Stimulated activated CD4-positive, alpha-beta T cell treated with anti-CD3 and anti-CD28 coated beads, Interleukin-4, amount 100 ng/mL, for 1 hour (primary cell): ENCODE results near the gene CFAP54.
"Not testable (repeated sequence)": the region's sequence is repeated elsewhere in the genome, so short reads cannot be mapped to it uniquely, and the experiment has no call there.

ENCODE experiments used
- DNase-seq: peaks from one replicate; pipeline ENCODE4 v3.0.0-alpha.2; 2020

CFAP54 gene

DNA sequence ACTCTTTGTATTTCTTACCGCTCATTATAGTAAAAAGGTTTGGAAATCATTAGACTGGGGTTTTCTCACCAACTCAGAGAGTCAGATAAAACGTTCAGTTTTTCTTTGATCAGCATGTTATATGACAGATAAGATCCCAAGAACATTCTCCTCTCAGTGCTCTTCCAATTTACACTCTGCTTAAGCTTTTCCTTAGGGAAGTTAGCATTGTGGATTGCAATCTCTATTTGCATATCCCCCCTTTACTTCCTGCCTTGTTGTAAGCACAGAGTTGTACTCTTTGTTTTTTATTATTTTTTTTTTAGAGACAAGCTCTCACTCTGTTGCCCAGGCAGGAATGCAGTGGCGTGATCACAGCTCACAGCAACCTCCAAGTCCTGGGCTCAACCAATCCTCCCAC, 11.4 kb upstream of the CFAP54 start:
- DNase-seq: no peak

DNA sequence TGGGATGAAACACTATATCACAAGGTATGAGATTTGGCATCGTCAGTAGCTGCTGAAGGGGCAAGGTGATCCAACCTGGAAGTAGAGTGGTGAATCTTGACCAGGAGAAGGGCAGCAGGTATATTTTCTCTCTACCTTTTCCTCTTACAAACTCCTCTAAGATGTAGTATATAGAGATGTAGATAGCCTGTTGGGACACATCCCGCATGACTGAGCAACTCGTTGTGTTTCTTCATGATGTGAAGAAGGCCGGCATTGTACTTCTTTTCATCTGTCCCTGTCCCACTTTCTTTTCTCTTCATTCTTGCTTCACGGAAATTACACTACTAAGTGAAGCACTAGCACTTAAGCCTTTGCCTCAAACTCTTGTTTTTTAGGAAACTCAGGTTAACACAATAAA, 7.3 kb upstream of the CFAP54 start:
- no peak for DNase-seq

DNA sequence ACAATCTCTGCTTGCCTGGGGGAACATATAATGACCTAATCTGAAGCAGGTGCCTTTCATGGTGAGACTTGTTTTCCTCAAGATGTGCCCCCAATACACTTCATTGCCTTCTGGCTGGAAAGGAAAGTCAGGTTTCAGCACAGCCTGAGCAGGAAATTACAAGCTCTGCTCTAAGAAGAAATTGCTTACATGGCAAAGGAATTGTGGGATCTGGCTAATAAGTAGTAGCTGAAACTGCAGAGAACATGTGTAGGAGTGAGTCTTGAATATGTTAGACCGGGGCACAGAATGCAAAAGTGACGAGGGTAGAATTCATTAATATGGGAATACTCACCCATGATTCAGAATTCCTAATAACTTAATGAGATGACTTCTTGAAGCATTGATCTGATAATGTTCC, 6.3 kb upstream of the CFAP54 start:
- DNase-seq: no peak

DNA sequence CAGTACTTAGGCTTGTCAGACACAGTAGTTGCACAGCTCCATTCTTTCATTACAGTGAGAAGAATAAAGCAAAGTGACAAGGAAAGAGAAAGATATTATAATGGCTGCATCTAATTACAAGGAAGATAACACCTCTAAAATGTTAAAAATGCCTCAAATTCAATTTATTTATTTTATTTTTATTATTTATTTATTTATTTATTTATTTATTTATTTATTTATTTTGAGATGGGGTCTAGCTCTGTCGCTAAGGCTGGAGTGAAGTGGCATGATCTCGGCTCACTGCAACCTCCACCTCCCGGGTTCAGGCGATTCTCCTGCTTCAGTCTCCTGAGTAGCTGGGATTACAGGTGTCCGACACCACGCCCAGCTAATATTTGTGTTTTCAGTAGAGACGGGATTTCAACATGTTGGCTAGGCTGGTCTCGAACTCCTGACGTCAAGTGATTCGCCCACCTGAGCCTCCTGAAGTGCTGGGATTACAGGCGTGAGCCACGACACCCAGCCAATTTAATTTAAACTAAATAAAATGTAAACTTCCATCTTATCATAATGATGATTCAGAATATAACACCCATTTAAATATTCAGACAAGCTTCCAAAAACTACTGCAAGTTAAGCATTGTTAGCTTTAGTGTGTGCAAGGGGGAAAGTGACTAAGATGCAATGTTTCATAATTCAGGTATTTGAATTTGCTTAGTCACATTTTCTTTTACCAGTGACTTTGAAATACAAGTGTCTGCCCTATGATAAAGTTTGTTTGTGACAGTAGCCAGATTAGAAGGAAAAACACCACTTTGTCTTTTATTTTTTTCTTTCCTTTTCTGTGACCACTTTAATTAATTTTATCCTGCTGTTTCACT, 2.4 kb upstream of the CFAP54 start:
- DNase-seq: no peak

DNA sequence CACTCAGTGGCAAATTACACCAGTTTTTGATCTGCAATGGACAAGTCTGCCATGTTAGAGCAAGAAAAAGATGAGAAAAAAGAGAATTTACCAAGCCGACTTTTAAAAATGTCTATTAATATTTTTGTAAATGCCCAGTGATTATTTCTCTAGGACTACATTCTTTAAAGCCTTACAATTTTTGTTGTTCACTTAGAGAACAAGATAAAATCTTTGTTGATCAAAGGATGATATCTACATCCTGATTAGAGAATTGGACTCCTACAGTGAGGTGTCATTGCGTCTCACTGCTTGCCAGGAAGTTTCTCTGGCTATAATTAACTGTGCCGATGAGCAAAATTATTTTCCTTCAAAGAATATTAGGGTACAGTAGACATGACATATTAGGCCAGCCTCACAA, 1.7 kb upstream of the CFAP54 start:
- no peak for DNase-seq

DNA sequence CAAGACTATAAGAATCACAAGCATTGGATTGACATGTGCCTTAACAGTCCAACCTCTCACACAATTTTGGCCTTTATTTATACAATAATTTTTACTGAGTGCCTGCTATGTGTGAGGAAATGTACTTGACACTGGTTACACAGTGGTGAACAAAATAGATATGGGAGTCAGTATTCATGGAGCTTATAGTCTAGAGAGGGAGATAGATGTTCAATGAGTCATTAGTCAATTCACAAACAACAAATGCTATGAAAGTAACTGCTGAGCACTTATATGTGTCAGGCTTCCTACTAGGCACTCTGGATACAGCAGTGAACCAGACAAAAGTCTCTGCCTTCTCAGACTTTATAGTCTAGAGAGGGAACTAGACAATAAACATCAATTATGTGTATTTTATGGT, 3.7 kb downstream of the CFAP54 start:
- DNase-seq: no peak

DNA sequence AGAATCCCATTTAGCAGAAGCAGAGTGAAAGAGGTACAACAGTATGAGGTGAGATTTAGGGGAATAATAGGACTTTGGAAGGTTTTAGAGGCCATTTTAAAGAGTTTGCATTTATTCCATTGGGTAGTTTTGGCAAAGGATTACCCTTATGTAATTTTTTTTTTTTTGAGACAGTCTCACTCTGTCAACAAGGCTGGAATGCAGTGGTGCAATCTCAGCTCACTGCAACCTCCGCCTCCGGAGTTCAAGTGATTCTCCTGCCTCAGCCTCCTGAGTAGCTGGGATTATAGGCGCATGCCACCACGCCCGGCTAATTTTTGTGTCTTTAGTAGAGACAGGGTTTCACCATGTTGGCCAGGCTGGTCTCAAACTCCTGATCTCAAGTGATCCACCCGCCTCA, 4.8 kb downstream of the CFAP54 start:
- DNase-seq: not testable (repeated sequence)

DNA sequence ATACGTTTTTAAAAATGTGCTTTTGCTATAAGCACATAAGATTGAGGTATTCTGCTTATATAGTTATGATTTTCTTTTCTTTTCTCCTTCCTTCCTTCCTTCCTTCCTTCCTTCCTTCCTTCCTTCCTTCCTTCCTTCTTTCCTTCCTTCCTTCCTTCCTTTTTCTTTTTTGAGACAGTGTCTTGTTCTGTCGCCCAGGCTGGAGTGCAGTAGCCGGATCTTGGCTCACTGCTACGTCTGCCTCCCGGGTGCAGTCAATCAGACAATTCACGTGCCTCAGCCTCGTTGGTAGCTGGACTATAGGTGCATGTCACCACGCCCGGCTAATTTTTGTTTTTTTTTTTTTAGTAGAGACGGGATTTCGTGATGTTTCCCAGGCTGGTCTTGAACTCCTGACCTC, 5.8 kb downstream of the CFAP54 start:
- DNase-seq: no peak

DNA sequence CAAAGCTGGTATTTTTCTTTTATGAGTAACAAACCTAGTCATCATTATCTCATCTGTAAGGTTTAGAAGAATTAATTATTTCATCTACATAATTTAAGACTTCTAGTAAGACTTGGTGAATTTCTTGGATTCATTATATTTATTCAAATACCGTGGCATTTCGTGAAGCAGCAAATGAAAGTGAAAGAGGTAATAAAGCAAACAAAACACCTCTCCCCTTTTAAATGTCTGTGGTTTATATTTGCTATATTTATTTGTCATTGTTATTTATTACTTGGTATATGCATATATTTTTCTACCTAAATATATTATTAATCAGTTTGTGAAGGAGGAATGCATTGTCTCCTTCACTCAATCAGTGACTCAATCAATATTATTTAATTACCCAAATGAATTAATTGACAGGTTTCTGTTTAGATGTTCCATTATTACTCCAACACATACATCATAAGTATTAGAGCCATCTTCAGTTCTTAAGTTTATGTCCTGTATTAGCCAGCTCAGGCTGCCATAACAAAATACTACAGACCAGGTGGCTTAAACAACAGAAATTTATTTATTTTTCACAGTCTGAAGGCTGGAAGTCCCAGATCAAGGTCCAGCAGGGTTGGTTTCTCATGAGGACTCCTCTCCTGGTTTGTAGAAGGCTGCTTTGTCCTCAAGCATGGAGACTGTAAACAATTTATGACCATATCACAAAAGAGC, 6.6 kb downstream of the CFAP54 start:
- no peak for DNase-seq

DNA sequence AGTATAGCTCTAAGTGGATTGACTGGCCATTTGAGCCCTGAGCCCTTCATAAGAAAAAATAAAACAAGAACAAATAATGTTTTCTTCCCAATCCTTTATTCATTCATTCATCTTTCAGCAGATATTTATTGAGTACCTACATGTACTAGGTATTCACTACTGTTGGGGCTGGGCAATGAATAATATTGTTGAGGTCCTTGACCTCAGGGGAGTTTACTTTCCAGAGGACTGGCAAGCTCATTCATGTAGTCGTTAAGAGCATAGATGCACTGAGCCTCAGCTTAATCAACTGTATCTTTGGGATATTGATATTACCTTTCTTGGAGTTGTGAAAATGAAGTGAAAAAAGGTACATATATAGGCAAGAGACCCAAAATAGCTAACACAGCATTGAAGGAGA, 7.6 kb downstream of the CFAP54 start:
- no peak for DNase-seq

DNA sequence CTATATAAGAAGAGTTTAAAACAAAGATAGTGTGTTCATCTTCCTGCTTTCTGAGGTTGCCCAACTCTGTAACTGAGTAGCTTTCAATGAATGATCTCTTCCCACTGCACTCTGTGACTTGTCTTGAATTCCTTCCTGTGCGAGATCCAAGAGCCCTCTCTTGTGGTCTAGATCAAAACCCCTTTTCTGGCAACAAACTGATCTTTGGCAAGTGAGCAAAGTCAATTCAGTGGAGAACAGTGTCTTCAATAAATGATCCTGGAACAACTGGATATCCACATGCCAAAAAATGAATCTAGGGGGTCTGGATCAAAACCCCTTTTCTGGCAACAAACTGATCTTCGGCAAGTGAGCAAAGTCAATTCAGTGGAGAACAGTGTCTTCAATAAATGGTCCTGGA, 8.5 kb downstream of the CFAP54 start:
- DNase-seq: no peak

DNA sequence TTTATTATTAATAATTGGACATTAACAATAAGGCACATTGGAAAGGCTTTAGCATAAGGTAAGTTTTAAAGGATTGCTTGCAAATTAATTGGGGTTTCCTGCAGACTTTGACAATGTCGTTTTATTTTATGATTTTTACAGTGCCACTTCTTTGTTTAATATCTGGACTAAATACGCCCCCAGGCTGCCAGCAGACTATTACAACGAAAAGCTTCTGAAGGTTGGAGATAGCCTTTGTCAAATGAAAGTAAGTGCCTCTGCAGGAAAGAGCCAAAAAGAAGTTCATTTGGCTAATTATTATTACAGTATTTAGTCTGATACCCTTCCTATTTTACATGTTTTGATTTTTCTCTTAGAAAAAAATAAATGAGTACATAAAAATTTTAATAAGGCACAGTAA, 11.3 kb downstream of the CFAP54 start:
- DNase-seq: no peak

DNA sequence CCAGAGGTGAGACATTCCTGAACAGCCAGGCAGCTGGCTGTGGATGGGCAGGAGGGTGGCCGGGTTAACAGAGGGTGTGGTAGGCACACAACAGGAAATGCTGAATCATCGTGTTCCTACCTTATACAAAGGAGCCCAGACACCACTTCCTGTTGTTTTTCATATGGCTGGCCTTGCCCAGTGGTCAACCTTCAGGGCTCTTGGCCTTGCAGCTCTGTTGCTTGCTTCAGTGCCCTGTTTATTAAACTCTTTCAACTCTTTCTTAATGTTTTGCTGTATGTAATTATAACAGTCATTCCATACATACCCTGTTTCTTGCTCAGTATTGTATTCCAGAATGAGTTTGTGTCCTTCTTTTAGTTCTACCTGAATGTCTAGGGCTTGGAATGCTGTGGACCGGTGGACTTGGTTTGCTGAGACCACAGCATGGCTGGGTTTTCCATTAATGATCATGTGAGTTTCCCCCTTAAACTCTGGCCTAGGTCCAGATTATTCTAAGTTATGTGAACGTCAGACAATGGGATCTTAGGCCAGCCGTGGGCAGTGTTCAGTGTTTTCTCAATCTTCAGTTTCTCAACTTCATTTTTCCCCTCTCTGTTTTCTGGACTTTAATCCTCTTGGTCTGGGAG, 11.9 kb downstream of the CFAP54 start:
- DNase-seq: no peak

DNA sequence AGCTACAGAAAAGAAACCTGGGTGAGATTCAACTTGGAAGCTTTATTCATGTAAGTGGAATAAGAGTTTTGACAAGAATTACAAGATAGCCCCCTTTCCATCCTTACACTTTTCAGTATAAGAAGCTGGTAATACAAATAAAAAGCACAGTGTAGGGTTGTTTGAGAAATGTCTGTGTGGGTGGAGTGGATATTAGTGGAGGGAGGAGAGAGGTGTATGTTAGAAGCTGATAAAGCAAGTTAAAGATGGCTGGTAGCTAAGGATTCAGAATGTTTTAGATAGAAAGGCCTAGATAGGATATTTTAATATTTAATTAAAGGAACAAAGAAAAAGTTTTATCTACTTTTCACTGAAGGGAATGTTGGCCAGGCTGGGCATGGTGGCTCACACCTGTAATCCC, 12.5 kb downstream of the CFAP54 start:
- no peak for DNase-seq

DNA sequence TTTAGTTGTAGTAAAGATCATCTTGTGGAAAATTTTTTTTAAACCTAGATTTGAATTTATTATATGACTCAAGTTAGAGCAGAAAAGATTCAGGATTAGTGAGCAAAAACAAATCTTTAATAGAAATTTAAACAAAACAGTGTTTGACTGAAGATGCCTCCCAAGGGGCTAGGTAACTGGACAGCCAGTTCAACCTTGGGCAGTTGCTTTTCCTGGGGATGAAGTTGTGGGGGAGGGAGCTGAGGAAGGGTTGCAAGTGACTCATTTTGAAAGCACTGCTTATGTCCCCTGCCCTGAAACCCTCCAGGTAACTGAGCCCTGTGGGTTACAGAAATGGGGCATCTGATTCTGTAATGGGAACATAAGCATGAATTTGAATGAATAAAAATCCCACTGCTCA, 13.1 kb downstream of the CFAP54 start:
- no peak for DNase-seq

DNA sequence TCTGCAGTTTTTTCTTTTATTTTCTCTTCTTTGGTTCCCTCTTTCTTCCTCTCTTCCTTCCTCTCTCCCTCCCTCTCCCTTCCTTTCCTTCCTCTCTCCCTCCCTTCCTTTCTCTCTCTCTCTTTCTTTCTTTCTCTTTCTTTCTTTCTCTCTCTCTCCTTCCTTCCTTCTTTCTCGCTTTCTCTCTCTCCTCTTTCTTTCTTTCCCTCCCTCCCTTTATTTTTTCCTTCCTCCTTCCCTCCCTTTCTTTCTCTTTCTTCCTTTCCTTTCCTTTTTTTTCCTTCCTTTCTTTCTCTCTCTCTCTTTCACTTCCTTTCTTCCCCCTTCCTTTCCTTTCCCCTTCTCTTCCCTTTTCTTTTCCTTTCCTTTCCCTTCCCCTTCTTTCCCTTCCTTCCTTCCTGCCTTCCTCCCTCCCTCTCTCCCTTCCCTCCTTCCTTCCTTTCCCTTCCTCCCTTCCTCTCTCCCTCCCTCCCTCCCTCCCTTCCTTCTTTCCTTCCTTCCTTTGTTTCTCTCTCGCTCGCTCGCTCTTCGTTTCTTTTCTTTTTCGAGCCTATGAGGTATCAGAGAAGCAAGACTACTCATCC, 13.7 kb downstream of the CFAP54 start:
- no peak for DNase-seq

DNA sequence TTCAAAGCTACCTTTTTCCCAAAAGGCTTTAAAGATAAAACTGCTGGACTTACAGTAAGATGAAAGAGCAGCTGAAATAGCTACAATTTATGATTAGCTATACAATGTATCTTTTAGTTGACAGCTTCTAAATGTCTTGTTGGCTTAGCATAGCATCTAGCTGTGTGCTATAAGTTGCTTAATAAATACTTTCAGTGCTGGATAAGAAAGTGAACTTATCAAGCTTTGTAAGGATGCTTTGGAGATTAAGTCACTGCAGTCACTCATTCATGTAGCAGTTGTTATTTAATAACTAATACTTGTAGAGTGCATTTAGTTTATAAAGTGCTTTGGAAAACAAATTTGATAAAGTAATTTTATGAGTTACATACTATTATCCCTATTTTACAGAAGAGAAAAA, 14.6 kb downstream of the CFAP54 start:
- DNase-seq: no peak

DNA sequence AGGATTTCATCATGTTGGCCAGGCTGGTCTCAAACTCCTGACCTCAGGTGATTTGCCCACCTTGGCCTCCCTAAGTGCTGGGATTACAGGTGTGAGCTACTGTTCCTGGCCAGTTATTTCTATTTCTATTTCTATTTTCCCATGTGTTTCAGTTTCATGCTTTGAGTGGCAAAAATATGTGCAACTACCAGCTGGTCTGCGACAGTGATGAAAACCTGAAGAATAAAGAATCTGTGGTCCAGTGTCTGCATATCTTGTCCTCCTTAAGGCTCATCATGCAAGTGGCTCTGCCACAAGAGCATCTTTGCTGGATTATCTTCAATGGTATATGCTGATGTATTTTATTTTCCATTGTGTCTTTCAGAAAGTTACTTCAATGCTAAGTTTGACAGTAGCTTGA, 17.4 kb downstream of the CFAP54 start:
- DNase-seq: no peak

DNA sequence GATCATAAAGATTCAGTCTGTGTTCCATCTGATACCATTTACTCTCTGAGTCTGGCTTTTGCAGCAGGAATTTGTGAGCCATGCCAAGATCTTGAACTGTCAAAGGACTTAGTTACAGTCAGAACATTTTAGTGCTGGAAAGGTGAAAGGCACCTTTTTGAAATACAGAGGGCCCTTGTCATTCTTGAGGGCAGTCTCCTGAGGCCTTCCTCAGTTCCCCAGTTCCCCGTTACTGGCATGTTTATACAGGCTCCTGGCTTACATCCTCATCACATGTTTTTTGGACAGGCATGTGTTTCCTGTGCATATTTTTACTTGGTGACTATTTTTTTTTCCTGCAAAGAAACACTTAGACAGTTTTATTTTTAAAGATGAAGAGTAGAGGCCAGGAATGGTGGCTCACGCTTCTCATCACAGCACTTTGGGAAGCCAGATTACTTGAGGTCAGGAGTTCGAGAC, 21.0 kb downstream of the CFAP54 start:
- no peak for DNase-seq

DNA sequence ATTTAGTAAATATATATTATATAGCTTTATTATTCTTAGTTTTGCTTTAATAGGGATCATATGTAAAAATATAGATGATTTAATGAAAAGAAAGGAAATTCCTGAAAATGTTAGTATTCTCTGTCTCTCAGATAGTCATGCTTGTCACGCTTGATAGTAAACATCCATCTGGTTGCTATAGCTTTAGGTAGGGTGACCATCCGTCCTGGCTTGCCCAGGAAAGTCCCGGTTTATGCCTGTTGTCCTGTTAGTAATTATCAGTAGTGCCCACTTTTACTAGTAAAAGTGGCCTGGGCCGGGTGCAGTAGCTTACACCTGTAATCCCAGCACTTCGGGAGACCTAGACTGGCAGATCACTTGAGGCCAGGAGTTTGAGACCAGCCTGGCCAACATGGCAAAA, 23.8 kb downstream of the CFAP54 start:
- DNase-seq: no peak

DNA sequence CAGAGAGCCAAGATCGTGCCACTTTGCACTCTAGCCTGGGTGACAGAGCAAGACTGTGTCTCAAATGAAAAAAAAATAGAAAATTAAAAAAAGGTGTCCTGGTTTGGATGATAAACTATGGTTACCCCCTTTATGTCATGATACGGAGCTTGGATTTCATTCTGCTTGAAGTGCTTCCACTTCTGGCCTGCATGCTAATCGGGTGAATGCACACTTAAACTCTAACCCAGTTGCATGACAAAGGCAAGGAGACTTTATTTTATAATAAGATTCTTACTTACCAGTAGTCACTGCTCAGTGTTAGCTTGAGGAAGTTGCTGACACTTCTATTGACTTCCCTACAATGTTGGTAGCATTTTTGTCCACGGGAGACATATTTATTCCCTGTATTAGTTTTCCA, 24.3 kb downstream of the CFAP54 start:
- DNase-seq: no peak

DNA sequence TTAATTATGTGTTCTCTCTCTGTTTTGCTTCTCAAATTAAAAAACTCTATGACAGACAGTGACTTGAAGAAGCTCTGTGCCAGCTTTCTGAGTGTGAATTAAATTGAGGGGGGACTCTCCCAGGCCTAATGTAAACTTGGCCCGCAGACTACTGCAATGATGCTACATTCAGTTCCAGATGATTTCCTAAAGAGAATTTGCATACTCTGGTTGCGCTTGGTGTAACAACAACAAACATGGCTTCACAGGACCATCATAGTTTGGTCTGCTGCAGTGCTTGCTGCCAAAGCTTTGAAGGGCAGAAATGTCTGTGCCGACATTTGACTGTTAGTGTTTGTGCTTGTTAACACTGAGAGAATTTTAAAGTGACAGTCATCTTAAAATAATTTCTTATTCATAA, 25.0 kb downstream of the CFAP54 start:
- no peak for DNase-seq
